ENCODE measurements around the gene ADH7.
A peak's percentile ranks its signal among the peaks of the same experiment; 100 is the strongest.
"Not testable (repeated sequence)": the region's sequence is repeated elsewhere in the genome, so short reads cannot be mapped to it uniquely, and the experiment has no call there.

ADH7 gene

DNA sequence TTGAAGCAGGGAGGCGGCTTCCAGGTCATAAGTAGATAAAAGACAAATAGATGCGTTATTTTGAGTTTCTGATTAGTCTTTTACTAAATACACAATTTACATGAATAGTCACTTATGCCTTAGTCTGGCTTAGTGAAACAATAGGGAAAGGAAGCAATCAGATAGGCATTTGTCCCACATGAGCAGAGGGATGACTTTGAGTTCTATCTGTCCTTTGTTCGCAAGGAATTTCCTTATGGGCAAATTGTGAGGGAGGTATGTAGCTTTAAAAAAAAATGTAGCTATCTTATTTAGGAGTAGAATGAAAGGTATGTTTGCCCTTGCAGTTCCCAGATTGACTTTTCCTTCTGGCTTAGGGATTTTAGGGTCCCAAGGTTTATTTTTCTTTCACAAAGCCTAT, 56.3 kb downstream of the ADH7 start:
- H3K4me3 ChIP-seq (ENCODE audit: low read depth, low read length): no peak overlapping the region
- TF ChIP-seq MYC (IDR thresholded peaks at IDR 0.05; ENCODE audit: low read depth, low read length): no peak
- TF ChIP-seq, protein P1, sequence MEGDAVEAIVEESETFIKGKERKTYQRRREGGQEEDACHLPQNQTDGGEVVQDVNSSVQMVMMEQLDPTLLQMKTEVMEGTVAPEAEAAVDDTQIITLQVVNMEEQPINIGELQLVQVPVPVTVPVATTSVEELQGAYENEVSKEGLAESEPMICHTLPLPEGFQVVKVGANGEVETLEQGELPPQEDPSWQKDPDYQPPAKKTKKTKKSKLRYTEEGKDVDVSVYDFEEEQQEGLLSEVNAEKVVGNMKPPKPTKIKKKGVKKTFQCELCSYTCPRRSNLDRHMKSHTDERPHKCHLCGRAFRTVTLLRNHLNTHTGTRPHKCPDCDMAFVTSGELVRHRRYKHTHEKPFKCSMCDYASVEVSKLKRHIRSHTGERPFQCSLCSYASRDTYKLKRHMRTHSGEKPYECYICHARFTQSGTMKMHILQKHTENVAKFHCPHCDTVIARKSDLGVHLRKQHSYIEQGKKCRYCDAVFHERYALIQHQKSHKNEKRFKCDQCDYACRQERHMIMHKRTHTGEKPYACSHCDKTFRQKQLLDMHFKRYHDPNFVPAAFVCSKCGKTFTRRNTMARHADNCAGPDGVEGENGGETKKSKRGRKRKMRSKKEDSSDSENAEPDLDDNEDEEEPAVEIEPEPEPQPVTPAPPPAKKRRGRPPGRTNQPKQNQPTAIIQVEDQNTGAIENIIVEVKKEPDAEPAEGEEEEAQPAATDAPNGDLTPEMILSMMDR (IDR thresholded peaks at IDR 0.05; ENCODE audit: low read depth, low read length): no peak
- no peak for TF ChIP-seq POLR2A (IDR thresholded peaks at IDR 0.05; ENCODE audit: extremely low read depth, insufficient read length)
- TF ChIP-seq, protein P2, sequence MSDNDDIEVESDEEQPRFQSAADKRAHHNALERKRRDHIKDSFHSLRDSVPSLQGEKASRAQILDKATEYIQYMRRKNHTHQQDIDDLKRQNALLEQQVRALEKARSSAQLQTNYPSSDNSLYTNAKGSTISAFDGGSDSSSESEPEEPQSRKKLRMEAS (IDR thresholded peaks at IDR 0.05; ENCODE audit: low read depth, low read length): no peak
- DNase-seq (ENCODE audit: low read depth): no peak

DNA sequence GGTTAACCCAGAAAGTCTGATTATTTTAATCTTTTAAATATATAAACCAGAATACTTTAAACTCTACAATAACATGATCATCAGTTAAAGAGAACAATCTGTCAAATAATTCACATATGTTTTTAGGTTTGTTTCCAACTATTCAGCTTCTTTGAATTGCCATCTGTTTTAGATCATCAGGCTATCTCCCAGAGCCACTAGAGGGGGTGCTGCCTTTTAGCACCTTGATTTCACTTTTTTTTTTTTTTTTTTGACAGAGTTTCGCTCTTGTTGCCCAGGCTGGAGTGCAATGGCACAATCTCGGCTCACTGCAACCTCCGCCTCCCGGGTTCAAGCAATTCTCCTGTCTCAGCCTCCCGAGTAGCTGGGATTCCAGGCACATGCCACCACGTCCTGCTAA, 57.8 kb downstream of the ADH7 start:
- TF ChIP-seq, protein P1 (IDR thresholded peaks at IDR 0.05; ENCODE audit: low read depth, low read length): peak; percentile 8
- not testable (repeated sequence) for H3K4me3 ChIP-seq (ENCODE audit: low read depth, low read length)
- DNase-seq (ENCODE audit: low read depth): peak; percentile 2

DNA sequence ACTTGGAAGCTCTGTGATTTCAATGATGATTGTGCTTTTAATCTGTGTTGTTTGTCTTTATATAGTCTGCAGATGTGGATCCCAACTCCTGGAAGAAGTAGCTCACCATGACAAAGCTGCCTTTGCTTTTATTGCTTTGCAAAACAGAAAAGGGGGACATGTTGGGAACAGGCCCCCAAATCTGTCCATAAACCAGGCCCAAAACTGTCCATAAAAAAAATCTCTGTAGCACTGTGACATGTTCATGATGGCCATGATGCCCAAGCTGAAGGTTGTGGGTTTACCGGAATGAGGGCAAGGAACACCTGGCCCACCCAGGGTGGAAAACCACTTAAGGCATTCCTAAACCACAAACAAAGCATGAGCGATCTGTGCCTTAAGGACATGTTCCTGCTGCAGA, 62.7 kb downstream of the ADH7 start:
- not testable (repeated sequence) for DNase-seq (ENCODE audit: low read depth); H3K4me3 ChIP-seq (ENCODE audit: low read depth, low read length)

DNA sequence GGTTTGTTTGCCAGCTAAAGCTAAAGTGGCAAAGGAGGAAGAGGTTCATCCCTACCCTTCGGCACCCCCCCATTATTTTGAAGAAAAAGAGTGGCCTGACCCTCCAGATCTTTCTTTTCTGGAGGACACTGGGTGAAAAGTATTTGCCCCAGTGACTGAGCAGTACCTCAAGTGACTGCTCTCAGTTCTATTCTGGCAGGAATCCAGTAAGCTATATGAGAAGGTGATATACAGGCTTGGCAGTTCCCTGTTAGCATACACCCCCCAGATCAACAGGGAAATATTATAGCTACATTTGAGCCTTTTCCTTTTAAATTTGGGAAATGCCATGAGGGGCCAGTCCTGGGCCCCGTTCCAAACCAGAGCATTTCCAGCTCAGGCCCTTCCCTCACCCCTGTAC, 67.3 kb downstream of the ADH7 start:
- not testable (repeated sequence) for DNase-seq (ENCODE audit: low read depth); H3K4me3 ChIP-seq (ENCODE audit: low read depth, low read length)

DNA sequence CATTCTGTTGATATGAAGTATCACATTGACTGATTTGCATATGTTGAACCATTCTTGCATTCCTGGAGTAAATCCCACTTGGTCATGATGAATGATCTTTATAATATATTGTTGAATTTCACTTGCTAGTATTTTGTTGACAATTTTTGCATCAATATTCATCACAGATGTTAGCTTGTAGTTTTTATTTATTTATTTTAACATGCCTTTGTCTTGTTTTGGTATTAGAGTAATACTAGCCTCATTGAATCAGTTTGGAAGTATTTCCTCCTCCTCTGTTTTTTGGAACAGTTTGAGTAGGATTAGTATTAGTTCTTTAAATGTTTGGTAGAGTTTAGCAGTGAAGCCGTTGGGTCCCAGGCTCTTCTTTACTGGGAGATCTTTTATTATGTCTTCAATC, 68.7 kb downstream of the ADH7 start:
- no peak for DNase-seq (ENCODE audit: low read depth)
- TF ChIP-seq, protein P2 (IDR thresholded peaks at IDR 0.05; ENCODE audit: low read depth, low read length): no peak
- TF ChIP-seq, protein P1 (IDR thresholded peaks at IDR 0.05; ENCODE audit: low read depth, low read length): no peak
- no peak for TF ChIP-seq POLR2A (IDR thresholded peaks at IDR 0.05; ENCODE audit: extremely low read depth, insufficient read length)
- no peak for TF ChIP-seq MYC (IDR thresholded peaks at IDR 0.05; ENCODE audit: low read depth, low read length)
- no peak overlapping the region for H3K4me3 ChIP-seq (ENCODE audit: low read depth, low read length)

DNA sequence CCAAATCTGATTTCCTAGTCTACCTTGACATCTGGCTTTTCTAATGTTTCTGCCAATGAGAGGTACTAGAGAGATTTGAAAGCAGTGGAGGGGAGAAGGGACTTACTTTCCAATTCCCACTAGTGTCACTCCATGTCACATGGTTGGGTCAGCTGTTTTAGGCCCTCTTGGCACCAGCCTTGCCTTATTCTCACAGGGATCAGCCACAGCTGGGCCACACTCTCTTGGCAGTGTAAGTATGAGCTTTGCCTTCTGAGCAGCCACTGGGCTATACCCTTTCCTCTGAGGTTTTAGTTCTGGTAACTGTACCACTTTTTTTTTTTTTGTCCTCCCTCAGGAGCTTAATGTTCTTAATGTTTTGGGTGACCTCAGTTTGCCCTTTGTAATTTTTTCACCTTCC, 72.4 kb downstream of the ADH7 start:
- DNase-seq (ENCODE audit: low read depth): no peak
- no peak overlapping the region for H3K4me3 ChIP-seq (ENCODE audit: low read depth, low read length)
- TF ChIP-seq MYC (IDR thresholded peaks at IDR 0.05; ENCODE audit: low read depth, low read length) (no peak), POLR2A (IDR thresholded peaks at IDR 0.05; ENCODE audit: extremely low read depth, insufficient read length) (no peak)
- TF ChIP-seq, protein P1 (IDR thresholded peaks at IDR 0.05; ENCODE audit: low read depth, low read length): no peak
- TF ChIP-seq, protein P2 (IDR thresholded peaks at IDR 0.05; ENCODE audit: low read depth, low read length): no peak

All from NB4 (cell line).